Stimulated activated naive CD4-positive, alpha-beta T cell (primary cell): ENCODE results near the gene SYN1.

Experiments
- DNase-seq, 6 experiments: peaks; one replicate each; lab custom pipeline; 2025; lab: John Stamatoyannopoulos, UW

SYN1 gene

GRCh38 chrX:47573341-47574075 lies 46.1 kb downstream of the SYN1 start:
- DNase-seq: no peak

GRCh38 chrX:47572773-47573340 lies 46.8 kb downstream of the SYN1 start:
- no peak for DNase-seq

GRCh38 chrX:47571896-47572295 lies 47.8 kb downstream of the SYN1 start:
- no peak for DNase-seq

GRCh38 chrX:47571215-47571614 lies 48.4 kb downstream of the SYN1 start:
- no peak for DNase-seq

GRCh38 chrX:47570794-47571193 lies 48.9 kb downstream of the SYN1 start:
- no peak for DNase-seq

- DNase-seq: peak in 5 of 6 experiments; percentile 9 to 31 (median 17)
Observed at GRCh38 chrX:47568656-47569295, 50.9 kb downstream of the SYN1 start.

GRCh38 chrX:47566841-47567240 lies 52.8 kb downstream of the SYN1 start:
- DNase-seq: no peak

- no peak for DNase-seq
Observed at GRCh38 chrX:47564438-47565085, 55.1 kb downstream of the SYN1 start.

- no peak for DNase-seq
Observed at GRCh38 chrX:47563801-47564315, 55.8 kb downstream of the SYN1 start.

GRCh38 chrX:47562615-47563243 lies 56.9 kb downstream of the SYN1 start:
- DNase-seq: peak in 1 of 6 experiments; percentile 1

- DNase-seq: no peak
Observed at GRCh38 chrX:47561659-47562151, 58.0 kb downstream of the SYN1 start.

GRCh38 chrX:47560934-47561658 lies 58.6 kb downstream of the SYN1 start, which contains the start of gene ARAF:
ARAF (plus strand) TSS chrX:47561205; CDS start chrX:47562968, 1,763 bp downstream.
- DNase-seq: peak; percentile 84 to 98 (median 96)

- DNase-seq: no peak
Observed at GRCh38 chrX:47560179-47560933, 59.3 kb downstream of the SYN1 start.

- DNase-seq: no peak
Observed at GRCh38 chrX:47558436-47558835, 61.2 kb downstream of the SYN1 start.

GRCh38 chrX:47556045-47556623 lies 63.5 kb downstream of the SYN1 start:
- peak; percentile 67 to 85 (median 82) for DNase-seq

GRCh38 chrX:47543496-47543895 lies 76.2 kb downstream of the SYN1 start:
- DNase-seq: no peak

GRCh38 chrX:47540754-47541538 lies 78.7 kb downstream of the SYN1 start:
- DNase-seq: no peak

GRCh38 chrX:47539860-47540259 lies 79.8 kb downstream of the SYN1 start:
- DNase-seq: no peak

- DNase-seq: no peak
Observed at GRCh38 chrX:47530049-47530448, 89.6 kb downstream of the SYN1 start.
